Transverse colon (tissue), 4 donors: Measurements from ENCODE around the gene CHTF8.

Experiments used
- CTCF ChIP-seq, 5 experiments: fragments of 200-600 bp in 3 of 5; fragments of 450-650 bp in 2 of 5; sonication (generic) in 3 of 5; IDR thresholded peaks; 1 replicate in 2 of 5; 2 replicates in 3 of 5; pipeline ENCODE4 v1.5.1; 2016 to 2017; ENCODE audit warnings: antibody characterized with exemption in 5 of 5, inconsistent platforms in 3 of 5, mild to moderate bottlenecking in 2 of 5, moderate library complexity in 1 of 5
- EP300 ChIP-seq: sonication (generic); formaldehyde crosslinking; IDR thresholded peaks from one replicate; pipeline ENCODE4 v1.6.1; 2017; ENCODE audit warnings: antibody characterized with exemption, low read depth
- POLR2A ChIP-seq: fragments of 450-650 bp; IDR thresholded peaks from one replicate; pipeline ENCODE4 v1.6.1; 2016; ENCODE audit warnings: antibody characterized with exemption, mild to moderate bottlenecking, moderate library complexity
- POLR2AphosphoS5 ChIP-seq, 3 donors: sonication (generic); formaldehyde crosslinking; IDR thresholded peaks; one replicate each; pipeline ENCODE4 v1.6.1; 2016; ENCODE audit warnings: antibody characterized with exemption in 3 of 3

GRCh38 chr16:69088684-69089083, 43.7 kb downstream of the CHTF8 start:
- TF ChIP-seq CTCF (IDR thresholded peaks at IDR 0.05) (no peak), POLR2A (no peak), EP300 (no peak), POLR2AphosphoS5 (IDR thresholded peaks at IDR 0.05) (no peak)
